HG03280 (cell line): ENCODE data around the gene LMBRD2.

Source experiments
- ATAC-seq: cut with Tn5 transposase; IDR thresholded peaks from one replicate; pipeline ENCODE4 v1.9.1; 2021; ENCODE audit warnings: mild to moderate bottlenecking, moderate library complexity; ENCODE audit not compliant: unreplicated experiment

The LMBRD2 gene

DNA sequence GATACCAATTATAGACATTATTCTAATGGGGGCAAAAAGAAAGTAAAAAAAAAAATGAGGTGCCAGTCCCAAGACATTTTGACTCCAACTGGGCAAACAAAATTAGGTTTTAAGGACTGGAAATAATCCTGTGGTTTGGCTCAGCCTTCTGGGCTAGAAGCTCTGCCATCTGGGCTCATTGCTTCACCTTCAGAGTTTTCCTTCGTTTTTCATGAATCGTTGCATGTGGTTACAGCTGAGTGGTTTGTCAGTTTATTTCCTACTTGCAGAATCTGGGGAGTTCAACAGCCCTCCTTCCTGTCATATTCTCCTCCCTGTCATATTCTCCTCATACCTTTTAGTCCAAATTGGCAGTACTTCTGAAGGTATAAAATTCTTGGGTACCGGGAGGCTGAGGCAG, 97.0 kb downstream of the LMBRD2 start:
- ATAC-seq: no peak

GRCh38 chr5:36052538-36052937, 99.1 kb downstream of the LMBRD2 start:
- ATAC-seq: no peak

DNA sequence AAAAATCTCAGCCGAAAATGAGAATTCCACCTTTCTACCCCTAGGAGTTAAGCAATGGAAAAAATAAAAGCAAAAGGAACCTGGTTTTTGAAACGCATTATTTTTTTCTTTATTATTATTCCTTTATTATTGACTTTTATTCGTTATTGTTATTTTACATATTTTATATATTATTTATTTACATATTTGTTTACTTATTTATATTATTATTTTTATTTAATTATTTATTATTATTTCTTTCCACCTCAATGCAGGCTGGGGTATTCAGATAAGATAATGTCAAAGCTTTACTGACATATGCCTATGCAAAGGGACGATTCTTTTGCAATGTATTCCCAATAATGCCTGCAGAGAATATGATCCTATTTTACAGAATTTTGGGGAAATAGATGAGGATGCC, 101.7 kb downstream of the LMBRD2 start:
- ATAC-seq: no peak
